CD4-positive, alpha-beta T cell (primary cell): ENCODE measurements around the gene CDK16. TPM values are rescaled to one million over a fixed set of nuclear protein-coding genes. Genes with fewer than 3 reads are reported as not detected.

ENCODE experiments used
- ATAC-seq: fragments of 200-7000 bp; cut with Tn5 transposase; one replicate; pipeline ENCODE4 v1.10.0; 2022; ENCODE audit warnings: mild to moderate bottlenecking; ENCODE audit not compliant: poor library complexity
- CTCF ChIA-PET: fragments of 350-600 bp; sonication (Branson Sonifier 250); formaldehyde crosslinking; loops from one replicate; lab custom pipeline; 2021; ENCODE audit warnings: antibody characterized with exemption, inconsistent platforms; lab: Charles Lee
- POLR2A ChIA-PET: fragments of 350-600 bp; sonication (Branson Sonifier 250); formaldehyde crosslinking; loops from one replicate; lab custom pipeline; 2021; ENCODE audit warnings: antibody characterized with exemption, inconsistent platforms; lab: Charles Lee
- DNase-seq, 14 experiments: peaks; one replicate each; pipeline ENCODE4 v3.0.0-alpha.2; 2013 to 2020; ENCODE audit warnings: mixed read lengths in 2 of 14
- H3K27ac ChIP-seq, 2 donors: one replicate each; pipeline versions ENCODE4 v1.5.1 to v1.7.0; 2013; ENCODE audit warnings: low read length in 2 of 2, low read depth in 1 of 2, mild to moderate bottlenecking in 1 of 2
- H3K27me3 ChIP-seq, 2 experiments: 1 replicate in 1 of 2; 2 replicates in 1 of 2; pipeline versions ENCODE4 v1.6.1 to v1.7.0; 2013; ENCODE audit warnings: low read length in 2 of 2, control low read depth in 1 of 2, mild to moderate bottlenecking in 1 of 2, moderate library complexity in 1 of 2; ENCODE audit not compliant: insufficient read depth in 2 of 2, control insufficient read depth in 1 of 2
- H3K36me3 ChIP-seq: one replicate; pipeline ENCODE4 v1.6.1; 2013; ENCODE audit warnings: low read length, control low read depth; ENCODE audit not compliant: insufficient read depth
- H3K4me1 ChIP-seq: one replicate; pipeline ENCODE4 v1.6.1; 2013; ENCODE audit warnings: low read length, control low read depth; ENCODE audit not compliant: insufficient read depth
- H3K4me3 ChIP-seq: one replicate; pipeline ENCODE4 v1.5.1; 2013; ENCODE audit warnings: mild to moderate bottlenecking, low read length, moderate library complexity
- H3K9me3 ChIP-seq, 2 experiments: 1 replicate in 1 of 2; 2 replicates in 1 of 2; pipeline versions ENCODE4 v1.6.1 to v1.7.0; 2013; ENCODE audit warnings: low read length in 2 of 2, mild to moderate bottlenecking in 2 of 2, control low read depth in 1 of 2, moderate library complexity in 1 of 2; ENCODE audit not compliant: control insufficient read depth in 1 of 2, insufficient read depth in 1 of 2
- H3K27ac Mint-ChIP-seq: one replicate; pipeline ENCODE4 v1.8.0; 2020; ENCODE audit warnings: mixed read lengths
- H3K27me3 Mint-ChIP-seq: one replicate; pipeline ENCODE4 v1.8.0; 2021; ENCODE audit warnings: mixed read lengths
- H3K36me3 Mint-ChIP-seq: one replicate; pipeline ENCODE4 v1.8.0; 2021; ENCODE audit warnings: low read depth, mixed read lengths
- H3K4me1 Mint-ChIP-seq: one replicate; pipeline ENCODE4 v1.8.0; 2021; ENCODE audit warnings: low read depth, mixed read lengths
- H3K4me3 Mint-ChIP-seq: one replicate; pipeline ENCODE4 v1.8.0; 2020; ENCODE audit warnings: mild to moderate bottlenecking, mixed read lengths
- H3K9me3 Mint-ChIP-seq: one replicate; pipeline ENCODE4 v1.8.0; 2020; ENCODE audit warnings: mixed read lengths
- intact Hi-C, 2 experiments: fragments of 100-400 bp; cut with DNase I in 1 of 2; cut with micrococcal nuclease in 1 of 2; formaldehyde crosslinking; loops; one replicate each; pipeline versions ENCODE4 v1.15.1 to v1.9.0; 2023 to 2025; cut with DNase I, micrococcal nuclease
- total RNA-seq, 174 experiments: library from RNA in 2 of 174; stranded (reverse) in 2 of 174; gene quantifications; one replicate each; pipeline ENCODE4 v1.2.3 and lab custom pipeline; 2021 to 2026
- TF ChIP-seq, protein P1 (sequence below): fragments of 200-600 bp; IDR thresholded peaks from one replicate; pipeline ENCODE4 v1.8.0; 2022; ENCODE audit warnings: antibody characterized with exemption, mild to moderate bottlenecking

The CDK16 gene
- total RNA-seq, 2 experiments from 2014 or later: 182 to 190 TPM

DNA sequence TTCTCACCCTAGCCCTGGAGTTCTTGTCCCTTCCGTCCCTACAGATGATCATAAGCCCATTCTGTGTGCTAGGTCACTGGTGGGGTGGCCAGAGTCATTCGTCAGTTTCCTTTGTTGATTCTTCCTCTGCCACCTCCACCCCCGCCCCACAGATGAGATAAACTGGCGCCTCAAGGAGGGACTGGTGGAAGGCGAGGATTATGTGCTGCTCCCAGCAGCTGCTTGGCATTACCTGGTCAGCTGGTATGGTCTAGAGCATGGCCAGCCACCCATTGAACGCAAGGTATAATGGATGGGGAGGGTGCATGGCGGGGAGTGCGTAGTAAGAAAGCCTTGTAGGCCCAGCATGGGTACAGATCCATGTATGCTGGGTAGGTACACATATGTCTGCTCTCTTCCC is 20.7 kb downstream of the CDK16 start:
- no peaks in the 10 kb centered on the region for H3K4me1 ChIP-seq
- H3K27me3 ChIP-seq: no peaks in the 10 kb centered on the region
- Mint-ChIP-seq H3K4me1 (peaks cover 17% of the 10 kb centered on the region), H3K9me3 (no peaks in the 10 kb centered on the region), H3K4me3 (no peak overlapping the region), H3K27me3 (no peaks in the 10 kb centered on the region), H3K36me3 (peaks cover 37% of the 10 kb centered on the region), H3K27ac (no peak overlapping the region)
- intact Hi-C loops: no loop called here
- DNase-seq: peak in 1 of 14 experiments; percentile 5
- peaks cover 24% of the 10 kb centered on the region for H3K36me3 ChIP-seq
- CTCF ChIA-PET: no interaction called here
- ATAC-seq: no peak
- TF ChIP-seq, protein P1, sequence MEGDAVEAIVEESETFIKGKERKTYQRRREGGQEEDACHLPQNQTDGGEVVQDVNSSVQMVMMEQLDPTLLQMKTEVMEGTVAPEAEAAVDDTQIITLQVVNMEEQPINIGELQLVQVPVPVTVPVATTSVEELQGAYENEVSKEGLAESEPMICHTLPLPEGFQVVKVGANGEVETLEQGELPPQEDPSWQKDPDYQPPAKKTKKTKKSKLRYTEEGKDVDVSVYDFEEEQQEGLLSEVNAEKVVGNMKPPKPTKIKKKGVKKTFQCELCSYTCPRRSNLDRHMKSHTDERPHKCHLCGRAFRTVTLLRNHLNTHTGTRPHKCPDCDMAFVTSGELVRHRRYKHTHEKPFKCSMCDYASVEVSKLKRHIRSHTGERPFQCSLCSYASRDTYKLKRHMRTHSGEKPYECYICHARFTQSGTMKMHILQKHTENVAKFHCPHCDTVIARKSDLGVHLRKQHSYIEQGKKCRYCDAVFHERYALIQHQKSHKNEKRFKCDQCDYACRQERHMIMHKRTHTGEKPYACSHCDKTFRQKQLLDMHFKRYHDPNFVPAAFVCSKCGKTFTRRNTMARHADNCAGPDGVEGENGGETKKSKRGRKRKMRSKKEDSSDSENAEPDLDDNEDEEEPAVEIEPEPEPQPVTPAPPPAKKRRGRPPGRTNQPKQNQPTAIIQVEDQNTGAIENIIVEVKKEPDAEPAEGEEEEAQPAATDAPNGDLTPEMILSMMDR: no peak
- POLR2A ChIA-PET: interaction anchor here (0.7 to 1.4 kb wide), 2 partner anchors 22 to 42 kb away, joined by 3 to 5 read pairs; no protein-coding TSS in a partner anchor
- H3K27ac ChIP-seq: no peak overlapping the region
- no peaks in the 10 kb centered on the region for H3K9me3 ChIP-seq
- H3K4me3 ChIP-seq: no peak overlapping the region

GRCh38 chrX:47239898-47240545 is 21.5 kb downstream of the CDK16 start:
- peaks cover 29% of the 10 kb centered on the region for H3K36me3 ChIP-seq
- intact Hi-C loops: no loop called here
- DNase-seq: peak in 1 of 14 experiments; percentile 3

GRCh38 chrX:47240619-47241018 is 22.1 kb downstream of the CDK16 start:
- ATAC-seq (no peak), DNase-seq (no peak)
- peaks cover 32% of the 10 kb centered on the region for H3K36me3 ChIP-seq
- no peaks in the 10 kb centered on the region for H3K27me3 ChIP-seq
- H3K4me3 ChIP-seq: no peak overlapping the region
- intact Hi-C loops: no loop called here
- TF ChIP-seq, protein P1: no peak
- H3K4me3 Mint-ChIP-seq: no peak overlapping the region
- H3K9me3 Mint-ChIP-seq: no peaks in the 10 kb centered on the region
- H3K9me3 ChIP-seq: no peaks in the 10 kb centered on the region
- CTCF ChIA-PET: no interaction called here
- H3K27ac Mint-ChIP-seq: no peak overlapping the region
- no peak overlapping the region for H3K27ac ChIP-seq
- no peaks in the 10 kb centered on the region for H3K27me3 Mint-ChIP-seq
- POLR2A ChIA-PET: no interaction called here
- H3K36me3 Mint-ChIP-seq: peaks cover 39% of the 10 kb centered on the region
- H3K4me1 ChIP-seq: no peaks in the 10 kb centered on the region
- peaks cover 9% of the 10 kb centered on the region for H3K4me1 Mint-ChIP-seq

More at GRCh38 chrX:47239898-47240545, 21.5 kb downstream of the CDK16 start:
- TF ChIP-seq, protein P1: no peak
- no peaks in the 10 kb centered on the region for H3K4me1 ChIP-seq
- Mint-ChIP-seq H3K27me3 (no peaks in the 10 kb centered on the region), H3K4me3 (no peak overlapping the region), H3K9me3 (no peaks in the 10 kb centered on the region), H3K36me3 (peaks cover 38% of the 10 kb centered on the region), H3K27ac (peak overlapping the region; percentile 7), H3K4me1 (peaks cover 15% of the 10 kb centered on the region)
- no peak overlapping the region for H3K4me3 ChIP-seq
- ATAC-seq: no peak
- H3K27ac ChIP-seq: no peak overlapping the region
- no peaks in the 10 kb centered on the region for H3K9me3 ChIP-seq
- no peaks in the 10 kb centered on the region for H3K27me3 ChIP-seq
- CTCF ChIA-PET: no interaction called here
- POLR2A ChIA-PET: interaction anchor here (1.4 kb wide), 1 partner anchor 23 kb away, joined by 5 read pairs; no protein-coding TSS in a partner anchor
